ENCODE measurements around the gene CYP11A1.

- no peak for TF ChIP-seq CTCF (IDR thresholded peaks at IDR 0.05 in 4 of 5, conservative IDR thresholded peaks at IDR 0.05 in 1 of 5)
- no peak for TF ChIP-seq POLR2A (IDR thresholded peaks at IDR 0.05)
Observed at GRCh38 chr15:74376226-74376625, 8.8 kb upstream of the CYP11A1 start.

Measured in gastrocnemius medialis (tissue), 4 donors.